ENCODE measurements around the gene IGLL1.
"Not testable (repeated sequence)": the region's sequence is repeated elsewhere in the genome, so short reads cannot be mapped to it uniquely, and the experiment has no call there.

IGLL1 gene

DNA sequence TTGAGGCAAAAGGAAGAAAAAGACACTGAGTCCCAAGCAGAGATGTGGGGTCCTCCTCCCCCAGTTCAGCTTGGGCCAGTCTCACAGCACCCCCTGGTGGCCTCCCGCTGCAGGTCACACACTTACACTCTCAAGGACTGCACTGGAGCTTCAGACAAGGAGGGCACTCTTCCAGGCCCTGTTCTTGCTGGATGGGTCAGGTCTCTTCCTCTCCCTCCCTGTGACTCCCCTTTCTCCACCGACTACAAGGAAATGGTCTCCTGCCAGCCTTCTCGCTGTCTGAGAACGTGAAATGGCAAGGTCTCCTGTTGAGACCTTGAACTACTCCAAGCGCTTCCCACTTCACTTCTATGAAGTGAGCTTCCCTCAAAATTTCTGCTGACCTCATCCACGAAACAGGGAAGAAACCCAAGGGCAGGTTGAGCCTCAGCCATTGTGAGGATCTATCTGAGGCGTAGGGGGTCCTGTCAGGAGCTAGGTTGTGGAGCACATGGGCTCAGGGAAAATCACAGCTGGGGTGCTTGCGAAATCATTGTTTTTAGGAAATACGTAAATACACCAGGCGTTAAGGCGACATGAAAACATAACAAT lies 11.2 kb upstream of the IGLL1 start:
- DNase-seq (ENCODE audit: low read depth in 2 of 2), result peak; percentile 38 to 51

DNA sequence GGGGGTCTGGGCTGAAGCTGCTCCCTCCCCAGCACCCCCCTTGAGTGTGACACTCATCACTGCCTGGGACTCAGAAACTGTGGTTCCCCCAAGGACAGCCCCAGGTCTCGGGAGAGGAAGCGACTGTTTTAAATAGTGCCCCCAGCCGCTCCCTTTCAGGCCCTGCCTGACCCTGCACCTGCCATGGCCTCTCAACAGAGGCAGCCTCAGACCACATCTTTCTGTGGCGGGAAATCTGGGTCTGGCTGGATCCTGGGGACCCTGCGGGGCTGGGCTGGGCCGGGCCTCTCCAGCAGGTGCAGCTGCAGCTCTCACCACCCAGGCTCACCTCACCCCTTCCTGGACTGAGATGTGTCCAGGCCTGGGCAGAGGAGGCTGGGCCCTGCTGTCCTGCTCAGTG lies 3.7 kb upstream of the IGLL1 start:
- no peak for DNase-seq (ENCODE audit: low read depth in 2 of 2)

DNA sequence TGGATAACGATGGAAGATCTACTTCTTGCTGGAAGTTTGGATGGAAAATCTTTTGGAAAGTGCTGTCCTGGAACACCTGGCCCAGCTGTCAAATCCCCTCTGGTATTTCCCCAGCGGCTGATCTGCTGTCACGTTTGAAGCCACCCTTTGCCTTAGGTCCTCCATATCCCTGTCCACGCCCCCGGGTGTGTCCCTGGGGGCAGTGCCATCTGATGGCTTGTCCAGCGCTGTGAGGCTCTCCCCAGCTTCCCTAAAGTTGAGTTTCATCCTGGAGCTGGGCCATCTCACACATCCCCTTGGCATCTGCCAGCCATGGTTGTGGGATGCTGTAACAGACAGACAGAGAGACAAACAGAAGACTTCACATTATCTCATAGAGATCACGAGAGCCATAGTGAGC lies 3.1 kb upstream of the IGLL1 start:
- DNase-seq (ENCODE audit: low read depth in 2 of 2), result no peak

DNA sequence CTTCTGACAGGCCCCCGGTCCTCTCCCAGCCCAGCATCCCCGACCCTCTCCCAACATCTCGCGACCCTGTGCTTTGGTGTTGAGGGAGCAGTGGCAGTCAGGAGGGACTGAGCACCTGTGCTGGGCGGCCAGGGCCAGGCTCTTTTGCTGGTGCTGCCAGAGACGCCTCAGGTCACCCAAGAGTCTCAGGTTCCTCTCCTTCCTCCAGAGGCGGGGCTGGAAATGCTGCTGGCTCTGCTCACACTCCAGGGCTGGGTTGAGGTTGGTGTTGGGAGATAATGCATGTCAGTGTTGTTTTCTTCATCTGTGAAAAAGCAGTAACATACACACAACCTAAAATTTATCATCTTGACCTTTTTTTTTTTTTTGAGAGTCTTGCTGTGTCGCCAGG lies 1.2 kb upstream of the IGLL1 start:
- no peak for DNase-seq (ENCODE audit: low read depth in 2 of 2)

DNA sequence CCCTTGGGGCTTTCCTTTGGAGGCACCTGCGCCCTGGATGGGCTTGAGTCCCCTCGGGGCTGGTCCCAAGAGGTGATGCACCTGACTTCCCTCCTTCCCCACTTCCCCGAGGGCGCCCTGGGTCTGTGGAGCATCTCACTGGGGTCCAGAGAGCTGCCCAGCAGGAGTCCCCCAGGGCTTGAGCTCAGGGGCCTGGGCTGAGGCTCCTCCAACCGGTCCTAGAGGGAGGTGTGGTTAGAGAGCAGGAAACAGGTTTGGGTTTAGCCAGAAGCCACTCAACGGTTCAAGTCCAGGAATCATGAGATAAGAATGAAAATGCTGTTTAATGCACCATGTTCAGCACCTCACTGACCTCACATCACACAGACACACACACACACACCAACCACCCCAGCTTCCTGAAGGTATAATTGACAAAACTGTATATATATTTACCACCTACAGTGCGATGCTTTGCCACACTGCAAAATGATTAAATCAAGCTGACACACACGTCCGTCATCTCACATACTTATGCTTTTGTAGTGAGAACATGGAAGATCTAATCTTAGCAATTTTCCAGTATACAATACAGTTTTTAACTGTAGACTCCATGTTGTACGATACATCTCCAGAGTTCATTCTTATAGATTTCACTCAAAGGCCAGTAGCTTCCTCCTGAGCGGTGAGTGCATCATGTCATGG lies 628 bp upstream of the IGLL1 start:
- no peak for DNase-seq (ENCODE audit: low read depth in 2 of 2)

DNA sequence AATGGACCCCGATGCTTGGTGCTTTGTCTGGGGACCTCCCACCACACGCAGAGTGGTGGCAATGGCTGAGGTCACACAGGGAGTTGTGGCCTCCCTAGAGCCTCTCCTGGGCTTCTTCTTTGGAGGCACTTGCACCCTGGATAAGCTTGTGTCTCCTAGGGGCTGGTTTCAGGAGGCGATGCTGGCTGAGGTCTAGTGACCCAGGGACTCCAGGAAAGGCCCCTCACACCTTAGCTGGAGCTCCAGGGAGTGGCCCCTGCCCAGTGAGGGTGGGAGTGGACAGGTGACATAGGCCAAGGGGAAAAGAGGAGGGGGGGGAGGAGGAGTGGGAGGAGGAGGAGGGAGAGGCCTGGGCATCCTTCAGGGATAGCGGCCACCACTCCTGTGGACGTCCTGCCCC lies 810 bp downstream of the IGLL1 start:
- no peak for DNase-seq (ENCODE audit: low read depth in 2 of 2)

DNA sequence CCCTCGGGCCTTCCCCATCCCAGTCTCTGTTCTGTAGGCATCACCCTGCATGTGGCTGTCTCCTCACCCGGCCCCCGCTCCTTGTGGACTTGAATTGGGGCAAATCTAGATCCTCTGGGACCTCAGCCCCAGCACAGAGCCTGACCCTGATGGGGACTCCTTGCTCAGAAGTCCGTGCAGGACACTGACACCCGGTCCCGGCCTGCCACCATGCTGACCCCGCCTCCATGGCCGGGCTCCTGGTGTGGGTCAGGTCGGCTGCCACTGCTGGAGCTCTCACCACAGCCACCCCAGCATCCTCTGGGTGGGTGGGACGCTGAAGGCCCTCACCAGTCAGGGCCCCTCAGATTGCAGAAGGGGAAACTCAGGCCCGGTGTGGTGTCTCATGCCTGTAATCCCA lies 1.8 kb downstream of the IGLL1 start:
- DNase-seq (ENCODE audit: low read depth in 2 of 2), result no peak

DNA sequence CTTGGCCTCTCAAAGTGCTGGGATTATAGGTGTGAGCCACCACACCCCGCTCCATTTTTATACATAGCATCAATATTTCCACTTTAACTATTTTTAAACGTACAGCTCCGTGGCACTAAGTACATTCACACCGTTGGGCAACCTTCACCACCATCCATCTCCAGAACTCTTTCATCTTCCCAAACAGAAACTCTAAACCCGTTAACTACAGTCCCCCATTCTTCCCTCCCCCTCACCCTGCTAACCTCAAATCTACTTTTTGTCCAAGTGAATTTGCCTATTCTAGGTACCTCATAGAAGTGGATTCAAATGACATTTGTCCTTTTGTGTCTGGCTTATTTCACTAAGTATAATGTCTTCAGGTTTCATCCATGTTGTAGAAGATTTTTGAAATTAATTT lies 3.4 kb downstream of the IGLL1 start:
- DNase-seq (ENCODE audit: low read depth in 2 of 2), result no peak

DNA sequence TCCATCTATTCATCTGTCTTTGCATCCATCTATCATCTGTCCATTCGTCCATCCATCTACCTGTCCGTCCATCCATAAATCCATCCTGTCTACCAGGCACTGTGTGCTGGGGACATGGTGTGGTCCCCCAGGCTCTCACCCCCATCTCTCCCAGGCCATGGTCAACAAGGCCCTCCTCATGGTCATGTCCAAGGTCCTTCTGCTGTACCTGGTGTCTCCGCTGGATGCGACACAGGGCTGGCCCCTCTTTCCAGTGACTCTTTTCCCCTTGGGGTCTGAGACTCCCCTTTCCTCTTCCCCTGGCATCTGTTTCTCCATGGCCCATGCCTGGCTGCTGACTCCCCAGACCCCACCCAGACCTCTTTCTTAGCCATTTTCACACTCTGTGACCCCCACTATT lies 4.5 kb downstream of the IGLL1 start:
- no peak for DNase-seq (ENCODE audit: low read depth in 2 of 2)

DNA sequence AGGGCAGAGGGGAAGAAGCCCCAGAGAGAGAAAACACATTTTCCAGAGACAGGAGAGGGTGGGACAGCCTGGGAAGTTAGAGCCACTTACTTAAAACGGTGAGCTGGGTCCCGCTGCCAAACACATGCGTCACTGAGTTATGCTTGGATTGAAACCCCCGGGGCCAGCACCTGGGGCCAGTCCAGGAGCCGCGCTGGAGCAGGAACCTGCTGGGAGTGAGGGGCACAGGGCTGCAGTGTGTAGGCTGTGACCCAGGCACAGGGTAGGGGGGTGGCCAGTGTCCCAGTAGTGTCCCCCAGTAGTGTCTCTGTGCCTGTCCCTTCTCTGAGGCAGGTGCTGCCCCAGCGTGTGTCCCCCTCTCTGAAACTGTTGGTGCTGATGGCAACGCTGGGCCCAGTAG lies 5.2 kb downstream of the IGLL1 start:
- DNase-seq (ENCODE audit: low read depth in 2 of 2), result no peak

DNA sequence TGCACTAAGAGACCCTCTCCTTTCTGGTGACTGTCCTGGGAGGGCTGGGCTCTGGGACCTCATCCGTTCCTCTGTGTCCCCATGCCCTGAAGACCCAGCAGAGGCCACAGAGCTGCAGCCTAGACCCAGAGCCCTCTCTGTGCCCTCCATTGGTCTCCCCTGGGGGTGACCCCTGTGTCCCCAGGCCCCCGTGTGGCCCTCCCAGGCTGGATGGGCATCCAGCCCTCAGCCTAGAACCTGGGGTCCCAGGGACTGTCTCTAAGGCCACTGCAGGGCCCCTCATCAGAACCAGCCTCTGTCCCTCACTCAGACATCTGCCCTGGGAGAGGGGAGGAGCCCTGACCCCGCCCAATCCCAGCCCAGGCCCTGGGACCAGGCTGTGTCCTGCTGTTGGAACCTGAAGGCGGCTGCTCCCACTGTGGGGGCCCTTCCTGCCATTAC lies 5.7 kb downstream of the IGLL1 start:
- DNase-seq (ENCODE audit: low read depth in 2 of 2), result no peak

DNA sequence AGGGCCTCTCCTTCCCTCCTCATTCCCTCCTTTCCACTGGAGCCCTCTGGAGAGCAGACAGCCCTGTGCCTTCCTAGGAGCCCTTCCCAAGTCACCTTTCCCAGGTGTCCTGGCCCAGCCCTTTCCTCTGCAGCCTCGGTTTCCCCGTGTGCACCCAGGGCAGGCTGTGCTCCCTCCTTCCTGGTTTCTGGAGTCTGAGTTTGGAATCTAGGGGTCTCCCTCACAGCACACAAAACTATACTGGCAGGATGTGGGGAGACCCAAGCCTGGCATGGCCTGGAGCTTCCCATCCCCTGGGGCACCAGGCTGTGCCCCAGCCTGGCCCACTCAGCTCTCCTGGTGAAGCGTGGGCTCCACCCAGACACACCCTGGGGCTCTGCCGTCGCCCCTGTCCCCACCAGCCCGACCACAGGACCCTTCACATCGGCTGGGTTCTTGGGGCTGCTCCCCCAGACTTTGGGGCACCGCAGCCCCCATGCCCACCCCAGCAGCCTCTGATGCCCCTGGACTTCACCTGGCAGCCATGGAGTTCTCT lies 6.3 kb downstream of the IGLL1 start:
- DNase-seq (ENCODE audit: low read depth in 2 of 2), result not testable (repeated sequence)

DNA sequence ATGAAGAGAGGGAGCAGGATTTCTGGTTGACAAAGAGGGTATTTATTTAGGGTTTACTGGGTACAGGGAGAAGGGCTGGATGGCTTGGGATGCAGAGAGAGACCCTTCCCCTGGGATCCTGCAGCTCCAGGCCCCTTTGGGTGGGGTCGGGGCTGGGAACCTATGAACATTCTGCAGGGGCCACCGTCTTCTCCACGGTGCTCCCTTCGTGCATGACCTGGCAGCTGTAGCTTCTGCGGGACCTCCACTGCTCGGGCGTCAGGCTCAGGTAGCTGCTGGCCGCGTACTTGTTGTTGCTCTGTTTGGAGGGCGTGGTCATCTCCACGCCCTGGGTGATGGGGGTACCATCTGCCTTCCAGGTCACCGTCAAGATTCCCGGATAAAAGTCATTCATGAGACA lies 7.0 kb downstream of the IGLL1 start:
- not testable (repeated sequence) for DNase-seq (ENCODE audit: low read depth in 2 of 2)

DNA sequence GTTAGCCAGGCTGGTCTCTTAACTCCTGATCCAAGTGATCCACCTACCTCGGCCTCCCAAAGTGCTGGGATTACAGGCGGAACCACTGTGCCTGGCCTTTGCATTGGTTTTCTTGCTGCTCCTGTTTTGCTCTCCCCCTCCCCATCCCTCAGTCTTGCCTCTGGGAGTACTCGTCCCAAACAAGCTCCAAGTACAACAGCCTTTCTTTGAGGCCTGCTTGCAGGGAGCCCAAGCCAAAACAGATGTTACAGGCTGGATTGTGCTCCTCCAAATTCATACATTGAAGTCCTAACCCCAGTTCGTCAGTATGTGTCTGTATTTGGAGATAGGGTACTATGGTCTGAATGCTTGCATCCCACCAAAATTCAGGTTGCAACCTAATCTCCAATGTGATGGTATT lies 8.6 kb downstream of the IGLL1 start:
- no peak for DNase-seq (ENCODE audit: low read depth in 2 of 2)

DNA sequence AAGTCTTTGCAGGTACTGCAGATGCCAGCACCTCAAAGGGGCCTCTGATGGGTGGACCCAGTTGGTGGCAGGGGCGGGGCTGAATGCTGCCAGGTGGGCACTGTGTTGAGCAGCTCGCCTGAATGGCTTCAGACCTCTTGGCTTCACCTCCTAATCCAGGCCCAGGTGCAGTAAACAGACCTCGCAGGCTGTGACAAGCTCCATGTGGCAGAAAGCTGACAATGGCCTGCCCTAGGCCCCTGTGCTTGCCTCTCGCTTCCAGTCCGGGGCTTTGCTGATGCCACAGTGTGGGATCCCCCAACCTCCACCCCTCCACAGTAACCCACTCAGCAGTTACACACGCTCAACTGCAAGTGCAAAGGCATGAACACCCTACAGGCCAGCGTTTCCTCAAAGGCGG lies 9.4 kb downstream of the IGLL1 start:
- DNase-seq (ENCODE audit: low read depth in 2 of 2), result no peak

DNA sequence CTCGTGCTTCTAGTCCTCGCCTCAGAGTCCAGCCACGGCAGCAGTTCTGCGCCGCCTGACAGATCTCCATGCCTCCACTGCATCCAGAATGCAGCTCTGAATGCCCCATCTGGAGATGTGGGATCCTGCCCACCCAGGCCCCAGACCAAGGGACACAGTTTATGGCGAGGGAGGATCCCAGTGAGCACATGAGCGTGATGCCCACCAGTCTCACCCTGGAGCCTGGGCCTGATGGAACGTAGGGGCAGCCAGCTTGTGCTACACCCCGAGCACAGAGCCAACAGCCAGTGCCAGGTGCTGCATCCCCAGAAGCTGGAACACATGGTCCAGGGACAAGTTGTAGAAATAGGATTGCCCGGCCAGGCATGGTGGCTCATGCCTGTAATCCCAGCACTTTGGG lies 10.4 kb downstream of the IGLL1 start:
- no peak for DNase-seq (ENCODE audit: low read depth in 2 of 2)

DNA sequence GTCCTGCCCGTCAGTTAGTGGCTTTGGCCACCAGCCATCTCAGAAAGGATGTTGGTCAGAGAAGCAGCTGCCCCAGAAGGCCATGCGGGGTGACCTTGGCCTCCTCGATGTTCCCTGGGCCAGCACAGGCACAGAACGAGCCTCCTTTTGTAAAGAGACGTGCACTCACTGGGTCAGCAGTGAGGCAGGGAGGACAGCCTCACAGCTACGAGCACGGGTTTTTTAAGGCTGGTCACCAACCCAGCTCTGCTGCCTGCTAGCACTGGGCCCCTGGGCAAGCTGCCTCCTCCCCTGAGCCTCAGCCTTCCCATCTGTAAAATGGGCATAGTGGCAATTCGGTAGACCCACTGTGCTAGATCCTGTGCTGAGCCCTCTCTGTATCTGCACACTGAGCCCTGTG lies 10.8 kb downstream of the IGLL1 start:
- no peak for DNase-seq (ENCODE audit: low read depth in 2 of 2)

DNA sequence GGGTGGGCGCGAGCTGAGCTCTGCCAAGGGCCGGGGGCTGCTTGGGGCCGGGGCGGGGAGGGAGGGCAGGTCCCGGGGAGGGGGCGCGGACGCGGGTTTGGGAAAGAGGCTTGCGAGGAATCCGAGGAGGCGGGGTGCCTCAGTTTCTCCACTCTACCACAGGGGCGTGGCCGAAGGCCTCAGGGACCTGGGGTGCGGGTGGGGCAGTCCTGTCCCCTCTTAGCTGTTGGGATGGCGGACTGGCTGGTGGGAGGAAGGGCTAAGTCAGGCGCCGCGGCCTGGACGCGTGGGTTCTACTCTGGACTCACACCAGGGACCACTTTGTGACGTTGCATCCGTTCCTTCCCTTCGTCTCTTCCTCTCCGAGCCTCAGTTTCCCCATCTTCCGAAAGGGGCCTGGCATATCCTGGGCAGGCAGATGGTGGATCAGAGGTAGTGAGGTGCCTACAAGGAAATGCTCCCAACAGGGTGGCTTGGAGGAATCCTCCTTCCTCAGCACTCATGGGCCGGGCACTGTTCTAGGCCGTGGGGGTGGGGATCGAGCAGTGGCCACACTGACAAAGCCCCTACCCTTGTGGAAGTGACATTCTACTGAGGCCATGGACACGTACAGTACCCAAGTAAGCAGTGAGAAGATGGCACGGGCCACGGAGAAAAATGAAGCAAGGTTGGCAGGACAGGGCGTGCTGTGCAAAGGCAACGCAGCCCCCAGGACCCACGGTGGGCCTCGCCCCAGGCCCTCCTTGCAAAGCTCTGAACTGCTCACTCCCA lies 13.2 kb downstream of the IGLL1 start:
- DNase-seq (ENCODE audit: low read depth in 2 of 2), result no peak

DNA sequence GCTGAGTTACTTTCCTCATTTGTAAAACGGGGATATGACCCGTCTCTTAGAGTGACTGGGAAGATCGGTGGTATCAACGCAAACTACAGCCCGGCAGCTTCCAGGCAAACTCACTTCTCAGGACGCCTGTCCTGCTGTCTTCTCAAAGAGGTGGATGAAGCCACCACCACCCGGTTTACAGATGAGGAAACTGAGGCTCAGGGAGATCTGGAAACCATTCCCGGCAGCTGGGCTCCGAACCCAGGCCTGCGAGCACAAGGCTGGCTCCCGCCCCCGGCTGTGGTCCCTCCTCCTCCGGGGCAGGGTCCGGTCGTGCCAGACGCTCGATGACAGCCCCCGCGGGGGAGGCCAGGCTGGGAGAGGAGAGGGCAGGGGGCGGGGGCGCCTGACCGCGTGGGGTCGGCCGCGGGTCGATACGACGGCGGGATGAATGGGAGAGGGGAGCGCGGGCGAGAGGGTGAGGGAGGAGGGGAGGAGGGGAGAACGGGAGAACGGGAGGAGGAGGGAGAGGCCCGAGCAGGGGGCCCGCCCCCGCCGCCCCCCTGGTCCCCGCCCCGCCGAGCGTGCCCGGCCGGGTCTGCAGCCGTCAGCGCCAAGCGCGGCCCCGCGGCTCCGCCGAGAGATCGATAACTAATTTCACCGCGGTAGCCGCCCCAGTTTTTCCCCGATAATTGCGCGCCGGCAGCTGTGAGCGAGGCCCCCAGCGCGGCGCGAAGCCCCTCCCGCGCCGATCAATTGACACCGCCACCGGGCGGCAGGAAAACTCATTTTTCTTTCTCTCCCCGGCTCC lies 14.0 kb downstream of the IGLL1 start:
- DNase-seq (ENCODE audit: low read depth in 2 of 2), result no peak

DNA sequence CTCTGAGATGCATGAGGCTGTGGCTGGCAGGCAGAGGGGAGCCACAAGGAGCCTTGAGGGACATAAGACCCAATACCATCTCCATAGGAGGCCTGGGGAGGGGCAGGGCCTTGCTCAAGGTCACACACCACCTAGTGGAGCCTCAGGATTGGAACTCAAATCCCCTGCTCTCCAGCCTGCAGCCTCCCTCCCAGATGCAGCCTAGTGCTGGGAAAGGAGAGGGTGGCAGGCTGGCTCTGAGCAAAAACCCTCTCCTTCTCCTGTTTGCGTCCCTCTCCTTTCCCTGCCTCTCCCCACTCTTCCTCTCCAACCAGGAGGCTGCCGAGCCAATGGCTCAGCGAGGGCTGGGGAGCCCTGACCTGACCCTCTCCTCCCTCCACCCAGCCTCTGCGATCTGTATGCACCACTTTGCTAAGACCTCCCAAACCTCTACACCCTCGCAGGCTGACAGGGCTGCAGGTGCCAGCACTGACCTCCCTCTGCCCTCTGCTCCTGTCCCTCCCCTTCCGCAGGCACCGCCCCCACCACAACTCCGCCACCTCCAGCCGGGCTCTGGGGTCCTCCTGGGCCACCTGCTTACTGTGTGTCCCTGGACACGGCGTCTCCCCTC lies 14.7 kb downstream of the IGLL1 start:
- no peak for DNase-seq (ENCODE audit: low read depth in 2 of 2)

DNA sequence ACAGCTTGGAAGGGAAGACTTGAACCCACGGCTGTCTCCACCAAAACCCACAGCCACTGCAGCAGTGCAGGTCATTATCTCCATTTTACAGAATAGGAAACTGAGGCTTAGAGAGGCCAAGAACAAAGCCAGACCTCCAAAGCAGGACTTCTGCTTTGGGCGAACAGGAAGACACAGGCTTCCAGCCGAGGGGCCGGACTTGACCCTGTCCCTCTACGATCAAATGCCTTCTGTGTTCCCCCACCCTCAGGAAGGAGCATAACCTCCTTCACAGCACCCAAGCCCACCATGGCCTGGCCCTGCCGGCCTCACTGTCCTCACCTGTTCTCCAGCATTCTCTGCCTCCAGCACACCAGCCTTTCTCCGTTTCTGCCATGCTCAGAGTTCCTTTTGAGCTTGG lies 15.8 kb downstream of the IGLL1 start:
- no peak for DNase-seq (ENCODE audit: low read depth in 2 of 2)

DNA sequence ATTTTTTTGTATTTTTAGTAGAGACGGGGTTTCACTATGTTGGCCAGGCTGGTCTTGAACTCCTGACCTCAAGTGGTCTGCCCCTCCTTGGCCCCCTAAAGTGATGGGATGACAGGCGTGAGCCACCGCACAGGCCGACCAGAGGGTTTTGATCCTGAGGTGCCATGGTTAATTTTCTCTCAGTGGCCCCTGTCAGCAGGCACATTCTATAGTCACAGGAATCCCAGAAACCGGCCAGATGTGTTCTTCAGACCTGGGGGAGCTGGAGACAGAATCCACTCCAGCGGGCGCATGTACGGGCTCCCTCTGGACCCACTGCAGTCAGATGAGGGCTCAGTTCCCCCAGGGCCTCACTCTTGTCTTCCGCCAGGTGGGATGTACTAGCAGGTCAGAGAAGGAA lies 17.0 kb downstream of the IGLL1 start:
- no peak for DNase-seq (ENCODE audit: low read depth in 2 of 2)
